GM21526 (cell line): ENCODE results near the gene TMEM263.

Source experiments
- ATAC-seq: cut with Tn5 transposase; IDR thresholded peaks from one replicate; pipeline ENCODE4 v1.9.1; 2021; ENCODE audit warnings: moderate library complexity; ENCODE audit not compliant: unreplicated experiment, low FRiP score

TMEM263 gene

DNA sequence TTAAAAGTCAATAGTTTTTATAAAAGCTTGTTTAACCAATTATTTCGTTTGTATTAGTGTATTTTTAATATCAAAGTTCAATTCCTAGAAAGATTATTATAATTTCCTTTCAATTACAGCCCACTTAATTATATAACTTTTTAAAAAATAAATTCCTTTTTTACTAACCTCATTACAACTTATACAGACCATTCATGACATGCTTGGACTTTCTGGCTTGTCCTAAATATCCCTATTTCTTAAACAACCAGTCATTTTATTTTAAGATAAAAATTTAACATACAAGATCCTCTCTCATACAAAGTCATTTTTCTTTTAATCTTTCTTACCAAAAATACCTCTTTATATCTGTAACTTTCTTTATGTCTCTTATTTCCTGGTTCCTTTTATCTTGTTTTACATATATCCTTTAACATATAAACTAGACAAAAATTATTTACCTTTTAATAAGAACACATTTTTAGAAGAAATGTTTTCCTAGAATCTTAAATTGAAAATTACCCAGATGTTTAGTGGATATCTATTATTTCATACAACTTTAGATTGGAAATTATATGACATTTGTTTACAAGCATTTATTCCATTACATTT, 10.4 kb upstream of the TMEM263 start:
- no peak for ATAC-seq

DNA sequence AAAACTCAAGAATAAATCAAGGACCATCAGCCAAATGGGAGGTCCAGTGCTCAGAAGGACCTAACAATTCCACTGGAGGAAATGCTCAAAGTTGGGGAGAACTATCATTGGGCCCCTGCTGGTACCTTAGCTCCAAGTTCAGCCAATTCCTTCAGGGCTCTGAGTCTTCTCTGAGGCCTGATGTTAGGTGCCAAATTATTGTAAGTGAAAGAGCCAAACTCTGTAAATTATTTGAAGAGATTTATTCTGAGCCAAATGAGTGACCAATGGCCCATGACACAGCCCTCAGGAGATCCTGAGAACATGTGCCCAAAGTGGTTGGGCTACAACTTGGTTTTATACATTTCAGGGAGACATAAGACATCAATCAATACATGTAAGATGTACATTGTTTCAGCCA, 8.2 kb upstream of the TMEM263 start:
- ATAC-seq = no peak

DNA sequence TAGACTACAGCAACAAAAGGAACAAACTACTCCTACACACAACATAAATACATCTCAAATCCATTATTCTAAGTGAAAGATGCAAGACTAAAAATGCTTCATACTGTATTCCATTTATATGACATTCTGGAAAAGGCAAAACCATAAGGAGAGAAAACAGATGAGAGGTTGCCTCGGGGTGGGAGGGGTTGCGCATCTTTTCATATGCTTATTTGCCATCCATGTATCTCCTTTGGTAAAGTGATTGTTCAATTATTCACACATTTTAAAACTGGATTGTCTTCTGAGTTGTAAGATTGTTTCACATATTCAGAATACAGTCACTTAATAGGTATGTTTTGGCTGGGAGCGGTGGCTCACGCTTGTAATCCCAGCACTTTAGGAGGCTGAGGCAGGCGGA, 5.1 kb upstream of the TMEM263 start:
- ATAC-seq = no peak

DNA sequence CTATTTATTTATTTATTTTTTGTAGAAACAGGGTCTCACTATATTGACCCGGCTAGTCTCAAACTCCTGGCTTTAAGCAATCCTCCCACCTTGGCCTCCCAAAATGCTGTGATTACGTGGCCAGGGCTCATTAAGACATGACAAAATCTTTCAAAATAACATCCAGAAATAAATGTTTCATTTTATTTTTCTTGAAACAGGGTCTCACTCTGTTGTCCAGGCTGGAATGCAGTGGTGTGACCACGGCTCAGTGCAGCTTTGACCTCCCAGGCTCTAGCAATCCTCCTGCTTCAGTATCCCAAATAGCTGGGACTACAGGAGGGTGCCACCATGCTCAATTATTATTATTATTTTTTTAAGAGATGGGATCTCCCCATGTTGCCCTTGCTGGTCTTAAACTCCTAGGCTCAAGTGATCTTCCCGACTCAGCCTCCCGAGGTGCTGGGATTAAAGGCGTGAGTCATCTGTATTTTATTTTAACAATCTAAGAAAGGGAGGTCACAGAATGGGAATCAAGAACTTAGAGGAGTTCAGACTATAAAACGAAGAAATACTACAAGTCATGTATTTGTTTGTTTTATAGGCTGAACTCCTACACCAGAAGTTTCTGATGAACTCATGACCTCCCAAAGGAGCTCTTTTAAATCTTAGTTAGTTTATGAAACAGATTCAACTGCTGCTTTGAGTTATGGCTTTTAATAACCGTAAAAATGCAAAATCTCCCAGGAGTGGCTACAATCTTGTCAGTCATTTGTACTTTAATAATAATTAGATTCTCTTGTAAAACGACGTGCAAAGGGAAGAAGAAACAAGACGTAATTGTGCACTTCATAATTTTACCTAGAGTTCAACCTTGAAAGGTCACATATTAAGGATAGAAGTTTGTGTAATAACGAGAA, 2.1 kb upstream of the TMEM263 start:
- ATAC-seq = no peak

DNA sequence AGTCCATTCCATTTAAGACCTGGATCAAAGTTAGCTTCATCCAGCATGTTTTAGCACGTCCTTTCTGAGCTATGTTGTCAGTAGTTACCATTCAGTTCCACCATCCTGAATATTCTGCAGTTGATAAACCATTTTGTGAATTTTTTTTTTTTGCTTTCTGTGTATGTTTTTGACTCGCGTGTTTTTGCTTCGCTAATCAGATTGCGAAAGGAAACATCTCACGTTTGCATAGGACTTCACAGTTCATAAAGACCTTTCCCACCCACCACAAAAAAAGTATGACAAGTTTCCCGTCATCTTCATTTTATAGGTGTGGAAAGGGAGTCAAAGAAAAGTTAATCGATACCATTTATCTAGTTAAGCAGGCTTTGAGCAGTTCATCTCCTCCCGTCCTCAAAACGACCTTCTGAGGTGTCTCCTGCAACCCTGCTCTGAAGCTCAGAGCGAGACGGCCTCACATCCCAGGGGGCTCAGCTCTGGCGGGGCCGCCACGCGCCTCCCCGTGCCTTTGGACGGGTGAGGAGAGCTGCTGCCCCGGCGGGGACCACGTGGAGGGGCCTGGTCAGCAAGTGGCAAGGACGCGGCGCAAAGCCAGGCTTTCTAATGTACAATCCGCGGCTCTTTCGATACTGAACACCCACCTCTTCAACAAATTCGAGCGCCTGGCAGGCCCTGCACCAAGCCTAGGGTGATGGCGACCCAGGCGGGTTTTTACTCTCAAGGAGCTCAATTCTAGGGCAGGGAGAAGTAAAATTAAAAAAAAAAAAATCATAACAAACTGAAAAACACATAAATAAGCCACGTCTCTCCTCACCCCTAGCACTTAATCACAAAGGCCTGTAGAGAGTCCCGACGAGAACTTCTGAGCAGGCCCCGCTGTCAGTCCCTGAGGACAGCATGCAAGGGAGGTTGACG, 988 bp upstream of the TMEM263 start:
- ATAC-seq = no peak

DNA sequence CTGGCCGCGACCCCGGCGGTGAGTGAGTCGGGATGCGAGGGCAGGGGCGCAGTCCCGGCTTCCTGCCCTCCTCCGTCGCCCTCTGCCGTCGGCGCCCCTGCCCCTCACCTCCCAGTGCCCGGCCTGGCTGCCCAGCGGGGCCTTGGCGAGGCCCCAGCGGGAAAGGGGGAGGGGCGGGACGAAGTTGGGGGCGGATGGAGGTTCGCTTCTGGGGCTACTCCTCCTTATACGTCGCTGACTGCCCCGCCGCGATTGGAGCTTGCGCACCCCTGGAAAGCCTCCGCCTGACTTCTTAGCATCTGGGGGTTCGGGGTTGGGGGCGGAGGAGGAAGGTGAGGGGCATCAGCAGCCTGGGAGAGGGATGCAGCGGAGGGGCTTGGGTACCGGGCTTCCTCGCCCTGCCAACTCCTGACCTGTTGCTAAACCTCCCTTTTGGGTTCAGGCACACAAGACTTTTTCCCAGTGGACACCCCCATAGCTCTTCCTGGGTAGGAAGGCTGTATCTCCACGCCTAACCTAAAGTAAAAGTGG, 406 bp downstream of the TMEM263 start:
- ATAC-seq = peak; percentile 33

DNA sequence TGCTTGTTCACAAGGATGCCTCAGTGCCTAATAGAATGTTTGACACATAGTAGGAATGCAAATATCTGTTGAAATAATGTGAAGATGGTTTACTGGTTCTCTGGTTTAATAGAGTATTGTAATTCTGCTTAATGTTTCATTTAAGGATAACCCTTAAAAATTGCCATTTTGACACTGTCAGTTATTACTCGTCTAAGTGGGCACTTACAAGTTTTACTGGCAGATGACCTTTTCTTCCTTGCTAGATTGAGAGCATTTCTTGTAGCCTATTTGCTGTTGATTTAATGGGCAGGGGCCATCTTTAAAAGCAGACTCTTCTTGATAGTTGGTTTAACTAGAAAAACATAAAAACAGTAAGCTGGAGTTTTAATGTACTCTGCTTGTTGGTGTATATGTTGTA, 1.9 kb downstream of the TMEM263 start:
- no peak for ATAC-seq

DNA sequence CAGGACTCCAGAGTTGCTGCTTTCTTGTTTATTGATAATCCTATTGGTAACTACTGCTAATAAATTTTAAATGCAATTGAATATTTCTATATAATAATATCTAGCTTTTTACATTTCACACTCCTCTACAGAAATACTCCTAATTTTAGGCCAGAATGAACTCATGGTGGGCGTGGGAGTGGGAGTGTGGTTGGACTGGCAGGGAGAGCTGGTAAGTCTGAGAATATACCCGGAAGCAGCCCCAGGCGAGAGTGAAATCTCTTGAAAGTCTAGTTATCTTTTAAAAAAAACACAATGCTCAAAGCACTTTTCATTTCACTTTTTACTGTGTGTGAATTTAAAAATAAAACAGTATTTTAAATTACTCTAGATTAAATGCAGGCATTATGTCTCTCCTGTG, 4.7 kb downstream of the TMEM263 start:
- no peak for ATAC-seq

DNA sequence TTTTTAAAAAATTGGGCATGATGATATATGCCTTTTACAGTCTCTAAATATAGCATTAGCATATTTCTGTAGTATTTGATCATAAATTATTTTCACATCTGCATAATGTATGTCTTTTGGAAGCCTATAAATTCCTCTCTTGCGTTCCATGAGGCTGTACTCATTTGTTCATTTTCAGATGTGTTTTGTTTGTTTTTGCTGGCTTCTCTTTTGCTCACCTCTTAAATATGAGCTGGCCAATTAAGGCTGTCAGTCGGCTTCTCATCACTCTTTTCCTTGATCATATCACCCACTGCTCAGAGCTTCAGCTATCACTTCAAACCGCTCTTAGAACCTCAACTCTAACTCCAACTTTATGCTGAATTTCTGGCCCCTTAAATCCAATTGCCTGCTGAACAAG, 6.6 kb downstream of the TMEM263 start:
- no peak for ATAC-seq

DNA sequence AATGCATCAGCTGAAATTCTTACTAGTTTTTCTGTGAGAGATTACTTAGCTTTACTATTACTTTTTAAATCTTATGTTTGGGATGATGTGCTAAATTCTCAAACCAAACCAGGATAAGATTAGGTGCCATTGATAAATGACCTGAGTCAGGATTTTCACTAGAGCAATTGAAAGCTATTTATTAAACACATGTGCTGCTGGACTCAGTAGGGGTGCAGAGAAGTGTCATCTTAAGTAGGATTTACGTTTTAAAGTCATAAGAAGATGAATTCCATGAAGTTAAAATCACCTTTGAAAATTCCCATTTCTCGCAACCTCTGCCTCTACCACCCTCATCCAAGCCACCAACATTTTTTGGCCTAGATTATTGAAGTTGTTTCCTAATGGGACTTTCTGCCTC, 8.8 kb downstream of the TMEM263 start:
- no peak for ATAC-seq

DNA sequence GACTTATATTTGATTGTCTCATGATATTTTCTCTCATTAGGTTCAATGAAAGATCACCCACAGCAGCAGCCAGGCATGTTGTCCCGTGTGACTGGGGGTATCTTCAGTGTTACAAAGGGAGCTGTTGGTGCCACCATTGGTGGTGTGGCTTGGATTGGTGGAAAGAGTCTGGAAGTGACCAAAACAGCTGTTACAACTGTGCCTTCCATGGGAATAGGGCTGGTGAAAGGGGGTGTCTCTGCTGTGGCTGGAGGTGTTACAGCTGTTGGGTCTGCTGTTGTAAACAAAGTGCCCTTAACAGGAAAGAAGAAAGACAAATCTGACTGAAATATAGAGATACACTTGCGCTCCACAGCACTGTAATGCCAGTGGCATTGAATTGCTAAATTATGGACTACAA, 15.4 kb downstream of the TMEM263 start:
- no peak for ATAC-seq

DNA sequence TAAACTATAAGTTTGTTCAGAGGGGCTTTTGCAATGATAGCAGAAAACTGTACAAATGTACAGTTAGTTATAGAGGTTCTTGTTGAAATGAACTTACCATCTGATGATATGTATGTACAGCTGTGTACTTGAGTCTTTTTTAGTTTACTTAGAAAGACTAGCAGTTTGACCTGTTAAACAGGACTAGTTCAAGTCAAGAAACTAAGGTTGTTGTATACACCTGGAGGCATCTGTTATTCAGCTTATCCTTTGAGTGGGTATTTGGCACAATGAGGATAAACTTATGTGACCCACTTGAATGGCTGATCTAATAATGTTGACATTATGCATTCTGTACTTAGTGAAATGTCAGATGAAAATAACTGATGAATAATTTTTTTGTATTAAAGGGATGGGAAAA, 17.8 kb downstream of the TMEM263 start:
- ATAC-seq = no peak

DNA sequence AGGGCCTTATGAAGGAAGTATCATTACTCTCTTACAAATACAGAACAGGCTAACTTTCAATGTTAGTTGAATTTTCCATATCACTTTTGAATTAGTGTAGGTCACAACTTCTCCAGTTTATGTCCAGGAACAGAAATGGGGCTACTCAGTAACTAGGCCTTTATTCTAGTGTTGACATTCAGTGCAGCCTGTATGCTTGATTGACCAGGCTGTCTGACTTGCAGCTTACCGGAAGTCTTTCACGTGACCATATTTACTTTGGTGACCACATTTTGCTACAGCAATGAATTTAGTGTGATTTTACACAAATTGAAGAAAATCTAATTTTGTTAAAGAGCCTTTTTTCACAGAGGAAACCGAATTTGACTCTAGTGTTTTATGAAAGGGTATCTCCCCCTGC, 18.8 kb downstream of the TMEM263 start:
- peak; percentile 74 for ATAC-seq

DNA sequence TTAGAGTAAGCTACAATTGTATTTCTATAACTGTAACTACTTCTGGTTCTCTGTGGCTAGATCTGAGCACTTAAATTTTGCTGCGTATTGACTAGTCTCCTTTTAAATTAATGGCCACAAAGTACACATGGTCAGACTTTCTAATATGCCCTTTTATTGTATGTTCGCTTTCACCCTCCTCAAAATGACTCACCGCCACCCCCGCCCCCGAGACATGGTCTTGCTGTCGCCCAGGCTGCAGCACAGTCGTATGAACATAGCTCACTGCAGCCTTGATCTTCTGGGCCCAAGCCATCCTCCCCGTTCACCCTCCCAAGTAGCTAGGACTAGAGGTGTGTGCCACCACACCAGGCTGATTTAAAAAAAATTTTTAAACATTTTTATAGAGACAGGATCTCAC, 19.4 kb downstream of the TMEM263 start:
- ATAC-seq = no peak

DNA sequence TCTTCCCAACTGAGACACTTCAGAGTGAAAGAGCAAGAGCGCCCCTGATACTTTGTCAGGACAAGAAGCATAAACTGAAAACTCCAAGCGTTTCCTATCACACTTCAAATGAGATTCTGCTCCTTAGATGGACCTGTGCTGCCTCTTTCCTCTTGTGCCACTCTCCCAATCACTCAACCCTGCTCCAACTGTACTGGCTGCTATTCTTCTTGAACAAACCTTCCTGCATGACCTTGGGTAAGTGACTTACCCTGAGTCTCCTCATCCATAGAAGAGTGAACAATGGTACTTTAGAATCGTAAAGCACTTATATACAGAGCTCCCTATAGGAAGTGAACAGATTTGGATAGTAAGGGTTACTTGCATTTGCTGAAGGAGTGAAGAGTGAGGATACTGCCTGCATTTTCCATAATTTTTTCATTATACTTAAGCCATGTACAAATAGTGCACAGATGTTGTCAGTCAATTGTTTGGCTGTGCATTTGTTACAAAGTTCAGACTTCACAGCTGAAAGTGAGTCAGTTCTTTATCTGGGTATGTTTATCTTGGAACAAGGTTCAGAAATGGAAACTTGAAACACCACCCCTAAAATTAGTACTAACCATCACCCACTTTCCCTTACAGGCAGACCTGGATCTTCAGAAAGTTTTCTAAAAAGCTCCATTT, 20.4 kb downstream of the TMEM263 start:
- ATAC-seq = no peak

DNA sequence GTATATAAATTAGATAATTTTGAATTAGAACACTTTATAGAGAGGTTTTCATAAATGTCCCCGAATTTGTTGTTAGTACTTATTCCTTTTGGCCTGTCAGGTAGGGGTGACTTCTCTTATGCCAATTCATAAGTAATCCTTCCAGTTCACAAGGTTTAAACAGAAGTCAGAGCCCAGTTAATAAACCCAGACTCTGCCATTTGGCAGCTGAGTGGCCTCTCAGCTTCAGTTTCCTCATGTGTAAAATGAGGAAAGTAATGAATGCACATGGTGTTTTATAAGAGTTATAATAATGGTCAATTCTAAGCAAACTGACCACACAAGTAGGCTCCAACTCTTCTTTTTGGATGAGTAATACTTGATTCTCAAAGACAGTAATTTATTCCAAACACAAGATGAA, 21.0 kb downstream of the TMEM263 start:
- ATAC-seq = no peak

DNA sequence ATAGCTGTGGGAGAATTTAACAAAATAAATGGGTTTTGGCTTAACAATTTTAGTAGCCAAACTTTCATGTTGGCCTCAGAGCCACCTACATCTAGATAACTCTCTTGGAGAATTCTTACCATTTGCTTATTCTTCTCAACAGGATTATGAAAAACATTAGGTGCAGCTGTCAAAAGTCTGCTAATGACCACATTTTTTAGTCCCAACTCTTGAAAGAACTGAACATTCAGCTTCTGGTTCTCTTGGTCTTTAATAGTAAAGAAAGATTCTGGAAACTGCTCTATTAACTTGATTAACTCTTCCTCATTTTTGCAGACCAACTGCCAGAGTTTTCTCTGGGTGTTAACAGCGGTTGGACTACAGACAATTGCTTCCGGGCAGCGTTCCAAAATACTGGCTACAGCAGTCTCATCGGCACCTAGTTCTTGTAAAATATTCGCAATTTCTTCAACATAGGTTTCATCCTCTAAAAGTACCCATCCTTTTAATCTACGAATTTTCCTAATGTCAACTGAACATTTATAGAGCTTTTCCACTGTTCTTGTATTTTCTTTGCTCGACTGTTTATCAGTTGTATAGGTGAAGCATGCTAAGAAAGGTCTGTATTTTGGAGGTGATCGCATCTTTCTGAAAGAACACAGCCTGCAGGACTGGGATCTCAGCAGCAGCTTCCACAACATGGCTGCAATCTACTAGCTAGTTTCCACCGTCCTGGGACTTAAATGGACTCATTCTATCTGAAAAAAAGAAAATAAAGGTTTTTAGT, 22.5 kb downstream of the TMEM263 start:
- ATAC-seq = no peak

DNA sequence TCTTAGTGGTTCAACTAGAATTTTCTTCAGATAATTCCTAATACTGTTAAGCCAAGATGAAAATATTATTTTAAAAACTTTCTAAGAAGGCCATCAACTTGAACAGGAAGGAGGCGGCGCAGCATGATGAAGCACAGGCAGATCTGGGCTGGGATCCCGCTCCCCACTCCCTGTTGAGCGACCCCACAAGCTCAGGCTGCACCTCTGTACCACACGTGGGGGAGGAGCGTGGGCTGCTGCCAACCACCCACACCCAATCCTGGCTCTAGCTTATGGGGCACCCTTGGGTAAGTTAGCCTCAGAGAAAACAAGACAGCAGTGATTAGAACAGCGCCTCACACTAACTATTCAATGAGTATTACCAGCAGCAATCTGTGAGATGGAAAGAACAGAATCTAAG, 25.2 kb downstream of the TMEM263 start:
- no peak for ATAC-seq

DNA sequence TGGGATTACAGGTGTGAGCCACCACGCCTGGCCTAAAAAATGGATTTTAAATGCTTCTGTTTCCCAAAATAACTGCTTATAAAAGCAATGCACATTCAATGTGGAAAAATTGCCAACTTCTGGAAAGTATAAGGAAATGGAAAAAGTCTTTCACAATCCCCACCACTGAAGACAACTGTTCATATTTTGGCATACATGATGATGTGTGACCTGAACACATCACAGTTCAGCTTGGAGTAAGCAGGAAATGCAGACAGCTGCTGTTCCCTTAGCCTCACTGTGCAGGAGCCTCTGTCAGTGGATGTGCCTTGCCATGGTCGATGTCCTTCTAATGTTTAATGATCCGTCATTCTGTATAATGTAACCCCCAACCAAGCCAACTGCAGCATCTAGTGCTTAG, 26.1 kb downstream of the TMEM263 start:
- no peak for ATAC-seq

DNA sequence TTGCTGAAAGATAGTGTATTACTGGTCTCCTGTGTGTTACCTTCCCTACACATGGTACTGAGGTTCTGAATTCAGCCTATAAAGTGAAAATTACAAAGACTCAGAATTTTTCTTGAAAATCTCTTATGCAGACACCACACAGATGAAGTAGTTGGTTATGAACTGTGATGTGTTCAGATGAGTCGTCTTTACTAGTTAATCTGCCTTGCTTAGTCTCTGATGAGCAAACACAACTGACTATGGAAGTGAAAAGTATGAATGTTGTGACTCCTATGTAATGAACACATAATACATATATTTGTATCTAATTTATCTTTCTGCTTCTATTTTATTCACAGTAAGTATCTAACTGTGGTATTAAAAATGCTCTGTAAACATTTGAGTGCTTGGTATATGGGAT, 26.5 kb downstream of the TMEM263 start:
- ATAC-seq = no peak
